GM19193 (cell line): ENCODE data around the gene AIFM1.

Experiments used
- POLR2A ChIP-seq: IDR thresholded peaks from 4 replicates; pipeline ENCODE4 v1.6.1; 2011; ENCODE audit not compliant: insufficient read depth, insufficient read length; ENCODE audit errors: extremely low read depth

Gene AIFM1

DNA sequence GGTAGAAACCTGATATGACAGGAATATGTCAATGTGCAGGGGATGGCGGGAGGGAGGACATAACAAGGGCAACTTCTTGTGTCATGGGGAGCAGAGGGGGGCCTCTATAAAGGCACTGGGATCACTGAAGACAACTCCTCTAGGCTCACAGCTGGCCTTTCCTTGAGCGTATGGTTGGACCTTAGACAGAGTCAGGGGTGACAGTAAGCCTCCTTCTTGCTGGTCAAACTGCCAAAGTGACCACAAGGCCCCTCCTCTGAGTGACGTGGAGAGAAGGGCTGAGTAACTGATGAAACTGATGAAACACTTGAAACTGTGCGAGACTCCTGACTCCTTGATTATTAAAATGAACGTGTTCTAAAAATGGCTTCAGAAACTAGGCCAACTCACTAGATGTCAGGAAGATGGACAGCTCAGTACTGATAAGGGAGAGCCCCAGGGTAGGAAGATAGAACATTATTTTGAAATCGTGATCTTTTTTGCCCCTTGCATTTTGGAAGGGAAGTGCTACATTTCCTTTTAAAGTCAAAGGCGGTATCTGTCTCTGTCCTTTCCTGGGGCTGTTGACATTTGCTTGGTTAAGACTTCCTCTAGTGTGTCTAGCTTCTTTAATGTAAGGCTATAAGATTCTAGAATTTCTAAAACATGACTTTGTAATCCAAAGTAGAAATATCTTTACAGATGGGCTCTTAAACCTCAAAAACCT is 7.7 kb upstream of the AIFM1 start:
- TF ChIP-seq POLR2A, result peak; percentile 42

DNA sequence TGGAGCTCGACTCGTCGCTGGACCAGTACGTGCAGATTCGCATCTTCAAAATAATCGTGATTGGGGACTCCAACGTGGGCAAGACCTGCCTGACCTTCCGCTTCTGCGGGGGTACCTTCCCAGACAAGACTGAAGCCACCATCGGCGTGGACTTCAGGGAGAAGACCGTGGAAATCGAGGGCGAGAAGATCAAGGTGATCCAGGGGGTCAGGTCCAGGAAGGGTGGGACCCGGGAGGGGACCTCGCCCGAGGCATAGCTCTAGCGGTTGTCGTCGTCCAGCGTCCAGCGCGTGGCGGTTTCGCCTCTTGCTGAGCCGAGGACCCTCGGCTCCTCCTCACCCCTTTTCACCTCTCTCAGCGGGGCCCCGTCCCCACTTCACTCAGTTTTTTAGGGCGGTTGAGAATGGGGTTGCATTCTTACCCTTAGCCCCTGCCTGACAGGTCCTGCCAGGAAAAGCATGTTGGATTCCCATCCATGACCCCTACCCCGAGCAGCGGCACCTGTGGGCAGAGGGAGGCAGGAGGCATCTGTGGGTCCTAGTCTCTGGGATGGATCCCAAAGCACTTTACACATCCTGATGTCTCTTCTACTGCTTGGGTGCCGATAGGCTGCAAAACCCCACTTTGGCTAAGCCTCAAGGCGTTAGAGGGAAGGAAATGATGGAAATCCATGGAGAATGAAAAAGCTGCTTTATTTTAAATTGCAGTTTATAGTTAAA is 6.6 kb upstream of the AIFM1 start:
- no peak for TF ChIP-seq POLR2A

DNA sequence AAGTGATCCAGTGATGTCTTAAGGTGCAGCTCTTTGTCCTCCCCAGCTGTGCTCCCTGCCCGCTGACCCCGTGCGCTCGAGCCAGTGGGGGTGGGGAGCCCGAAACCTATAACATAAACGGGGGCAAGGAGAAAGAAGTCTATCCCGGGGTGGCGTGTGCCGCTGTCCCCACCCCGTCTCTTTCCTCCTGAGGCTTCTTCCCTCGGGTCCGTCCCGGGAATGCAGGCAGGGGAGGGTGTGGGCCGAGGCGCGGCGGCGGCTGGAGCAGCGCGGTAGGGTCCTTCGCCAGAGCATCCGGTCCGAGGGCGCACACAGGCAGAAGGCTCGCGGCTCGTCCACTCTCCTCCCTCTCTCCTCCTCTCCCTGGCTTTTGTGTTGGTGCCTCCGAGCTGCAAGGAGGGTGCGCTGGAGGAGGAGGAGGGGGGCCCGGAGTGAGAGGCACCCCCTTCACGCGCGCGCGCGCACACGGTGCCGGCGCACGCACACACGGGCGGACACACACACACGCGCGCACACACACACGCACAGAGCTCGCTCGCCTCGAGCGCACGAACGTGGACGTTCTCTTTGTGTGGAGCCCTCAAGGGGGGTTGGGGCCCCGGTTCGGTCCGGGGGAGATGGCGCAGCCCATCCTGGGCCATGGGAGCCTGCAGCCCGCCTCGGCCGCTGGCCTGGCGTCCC is 5.9 kb upstream of the AIFM1 start, which contains the start of gene RAB33A:
Gene RAB33A, plus strand, starts transcription at position 517 of the 681 bp plus-strand sequence. Its CDS starts 101 bp downstream, at position 618.
- peak; percentile 39 for TF ChIP-seq POLR2A

DNA sequence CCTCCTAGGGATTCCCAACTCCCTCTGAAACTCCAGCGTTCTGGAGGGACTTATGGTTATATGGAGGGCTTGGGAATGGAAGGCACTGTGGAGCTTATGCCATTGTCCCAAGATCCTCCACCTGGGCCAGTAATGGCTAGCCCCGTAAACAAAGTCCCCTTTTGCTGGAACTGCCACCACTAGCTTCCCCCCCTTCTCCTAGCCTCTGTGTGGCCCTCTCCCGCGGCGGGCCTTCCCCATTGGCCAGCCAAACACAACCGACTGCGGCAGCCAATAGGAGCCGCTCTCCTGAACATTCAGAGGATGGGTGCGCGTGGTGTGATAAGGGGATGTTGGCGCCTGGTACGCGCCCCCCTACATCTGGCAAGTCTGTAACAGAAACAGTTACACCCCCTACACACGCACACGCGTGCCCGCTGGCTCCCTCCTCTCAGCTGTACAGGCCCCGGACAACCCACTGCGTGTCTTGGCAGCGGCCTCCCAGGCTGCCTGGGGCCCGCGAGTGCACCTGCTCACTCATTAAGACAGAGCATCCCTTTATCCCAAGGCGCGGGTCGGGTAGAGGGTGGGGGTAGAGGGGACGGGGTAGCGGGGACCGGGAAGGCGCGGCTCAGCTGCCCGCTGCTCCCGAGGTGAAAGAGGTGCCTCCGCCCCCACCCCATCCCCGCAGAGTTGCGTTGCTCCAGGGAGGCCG is 5.3 kb upstream of the AIFM1 start:
- peak; percentile 30 for TF ChIP-seq POLR2A

DNA sequence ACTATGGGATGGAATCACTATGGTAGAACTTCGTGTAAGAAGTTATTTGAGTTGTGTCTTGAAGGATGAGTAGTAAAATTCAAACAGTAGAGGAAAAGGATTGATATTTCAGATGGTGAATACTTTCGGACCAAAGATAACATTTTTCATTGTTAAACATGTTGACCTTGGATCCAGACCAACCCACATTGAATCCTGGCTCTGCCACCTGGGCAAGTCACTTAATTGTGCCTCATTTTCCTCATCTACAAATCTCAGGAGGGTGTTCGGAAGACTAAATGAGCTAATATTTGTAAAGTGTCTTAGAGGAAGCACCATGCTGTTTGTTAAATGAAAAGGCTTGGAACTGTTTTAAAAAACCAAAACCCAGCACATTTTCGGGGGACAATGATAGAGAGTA is 1.4 kb upstream of the AIFM1 start:
- TF ChIP-seq POLR2A, result no peak

DNA sequence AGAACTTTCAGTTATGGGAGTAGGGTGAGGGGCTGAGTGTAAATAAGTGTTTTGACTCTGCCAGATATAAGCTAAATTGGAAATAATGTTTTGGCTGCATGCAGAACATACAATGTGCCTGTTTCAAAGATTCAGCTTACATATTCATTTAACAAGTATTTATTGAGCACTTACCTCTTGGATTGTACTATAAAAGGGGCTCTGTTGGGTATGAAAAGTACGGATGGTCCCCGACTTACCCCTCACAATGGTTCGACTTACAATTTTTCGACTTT is 799 bp upstream of the AIFM1 start:
- no peak for TF ChIP-seq POLR2A

DNA sequence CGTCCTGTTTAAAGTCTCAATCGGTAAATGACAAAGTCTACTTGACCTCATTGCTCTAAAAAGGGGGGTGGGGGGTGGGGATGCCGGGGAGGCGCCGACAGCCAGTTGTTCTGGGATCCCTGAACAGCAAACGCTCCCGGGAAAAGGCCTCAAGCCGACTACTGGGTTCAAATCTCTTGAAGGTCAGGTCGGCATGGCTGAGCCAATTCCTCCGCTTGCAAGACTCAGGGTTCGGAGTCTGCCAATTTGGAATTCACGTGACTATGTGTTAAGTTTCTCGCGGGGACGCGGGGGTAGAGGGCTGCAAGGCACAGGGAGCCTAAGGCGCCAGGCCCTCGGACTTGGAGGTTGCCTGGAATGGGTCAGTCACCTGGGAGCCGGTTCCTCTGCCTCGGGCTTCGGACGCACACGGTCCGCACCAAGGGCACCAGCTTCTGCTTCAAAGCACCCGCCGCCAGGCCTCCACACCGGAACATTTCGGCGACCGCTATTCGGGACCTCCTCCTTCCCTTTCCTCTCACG is 399 bp downstream of the AIFM1 start:
- TF ChIP-seq POLR2A, result no peak

DNA sequence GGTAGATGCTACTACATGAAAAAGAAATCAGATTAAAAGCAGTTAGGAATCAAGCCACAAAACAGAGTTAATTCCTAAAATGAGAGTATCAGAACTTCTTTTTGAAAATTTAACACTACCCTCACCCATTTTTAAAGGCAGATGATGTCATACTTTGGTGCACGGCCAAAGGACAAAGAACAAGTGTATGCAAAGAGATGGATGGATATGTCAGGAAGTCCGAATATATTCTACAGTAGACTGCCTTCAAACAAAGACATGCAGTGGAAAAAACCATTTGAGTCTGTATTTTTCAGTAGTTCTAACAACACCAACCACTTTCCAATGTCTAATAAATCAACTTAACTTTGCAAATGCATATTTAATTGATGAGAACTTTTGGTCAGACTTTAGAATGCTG is 2.2 kb downstream of the AIFM1 start:
- TF ChIP-seq POLR2A, result no peak

DNA sequence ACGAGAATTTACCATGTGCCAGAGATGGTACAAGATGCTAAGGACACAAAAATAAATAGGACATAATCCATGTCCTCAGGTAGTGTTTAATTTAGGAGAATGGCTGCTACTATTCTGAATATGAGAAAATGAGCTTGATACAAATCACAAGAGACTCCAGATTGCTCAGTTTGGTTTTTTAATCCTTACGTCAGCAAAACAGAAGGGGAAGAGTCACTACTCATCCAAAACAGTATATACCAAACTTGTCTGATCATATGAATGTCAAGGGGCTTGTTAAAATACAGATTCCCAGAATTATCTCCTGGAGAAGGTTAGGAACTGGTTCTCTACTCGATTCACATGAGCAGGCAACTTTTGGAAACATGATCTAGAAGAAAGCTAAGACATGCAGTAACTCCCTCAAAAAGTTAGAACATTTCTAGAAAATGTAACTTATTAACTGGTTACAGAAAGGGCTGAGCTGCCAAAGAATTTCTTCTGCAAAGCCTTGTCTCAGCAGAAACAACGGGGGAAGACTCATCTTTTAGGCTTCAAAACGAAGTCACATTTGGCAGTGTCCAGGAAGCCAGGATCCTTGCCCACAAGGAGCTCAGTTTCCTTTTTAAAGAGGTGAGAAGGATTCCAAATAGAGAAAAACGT is 3.4 kb downstream of the AIFM1 start:
- TF ChIP-seq POLR2A, result no peak

DNA sequence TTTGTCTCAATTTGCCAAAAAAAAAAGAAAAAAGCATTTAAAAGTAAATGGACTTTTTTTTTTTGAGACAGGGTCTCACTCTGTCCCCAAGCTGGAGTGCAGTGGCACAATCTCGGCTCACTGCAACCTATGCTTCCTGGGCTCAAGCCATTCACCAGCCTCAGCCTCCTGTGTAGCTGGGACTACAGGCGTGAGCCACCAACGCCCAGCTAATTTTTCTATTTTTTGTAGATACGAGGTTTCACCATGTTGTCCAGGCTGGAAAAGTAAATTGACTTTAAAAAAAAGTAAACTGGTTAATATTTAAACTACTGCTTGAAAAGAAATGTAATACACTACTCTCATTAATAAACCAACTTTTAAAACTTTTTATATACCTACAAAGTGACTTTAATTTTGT is 5.9 kb downstream of the AIFM1 start:
- TF ChIP-seq POLR2A, result no peak

DNA sequence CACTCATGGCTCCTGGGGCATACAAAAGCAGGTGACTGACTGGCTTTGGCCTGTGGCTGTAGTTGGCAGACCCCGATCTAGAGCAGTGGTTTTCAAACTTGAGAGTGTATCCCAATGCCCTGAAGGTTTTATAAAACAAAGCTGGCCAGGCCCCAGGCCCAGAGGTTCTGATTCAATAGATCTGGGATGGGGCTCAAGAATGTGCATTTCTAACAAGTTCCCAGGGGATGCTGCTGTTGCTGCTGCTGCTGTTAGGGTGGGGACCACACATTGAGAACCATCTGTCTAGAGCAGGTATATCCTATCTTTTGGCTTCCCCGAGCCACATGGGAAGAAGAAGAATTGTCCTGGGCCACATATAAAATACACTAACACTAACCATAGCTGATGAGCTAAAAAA is 7.3 kb downstream of the AIFM1 start:
- TF ChIP-seq POLR2A, result no peak

DNA sequence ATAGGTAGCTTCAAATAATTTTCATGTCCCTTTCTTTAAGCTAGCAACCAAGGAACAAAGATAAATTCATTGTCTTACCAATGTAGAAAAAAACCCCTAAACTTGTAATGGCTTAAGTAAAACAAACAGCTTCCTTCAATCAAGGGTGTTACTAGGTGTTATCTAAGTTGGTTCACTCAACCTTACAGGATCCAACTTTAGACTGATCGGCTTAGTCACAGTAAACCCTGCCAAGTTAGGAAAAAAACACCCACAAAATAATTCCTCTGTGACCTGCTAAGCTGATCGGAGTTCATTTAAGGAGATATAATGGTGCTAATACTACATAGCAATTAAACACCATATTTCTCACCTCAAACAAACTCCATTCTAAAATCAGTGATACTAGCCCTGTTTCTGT is 10.1 kb downstream of the AIFM1 start:
- no peak for TF ChIP-seq POLR2A

DNA sequence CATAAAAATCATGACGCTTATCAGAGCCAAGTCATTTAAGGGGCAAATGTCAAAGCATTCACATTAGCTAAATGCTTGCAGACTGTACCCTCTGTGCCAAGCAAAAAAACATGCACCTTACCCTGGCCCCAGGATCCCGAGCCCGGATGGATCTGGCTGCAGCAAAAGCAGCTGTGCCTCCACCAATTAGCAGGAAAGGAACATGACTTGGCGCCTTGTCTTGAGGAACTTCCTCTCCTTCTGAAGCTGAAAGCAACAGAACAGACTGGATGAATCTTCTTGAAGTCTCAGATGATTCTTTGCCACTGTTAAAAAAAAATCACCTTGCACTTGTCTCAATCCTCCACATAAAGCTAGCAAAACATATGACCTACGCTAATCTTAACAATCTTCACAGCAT is 18.0 kb downstream of the AIFM1 start:
- TF ChIP-seq POLR2A, result no peak

DNA sequence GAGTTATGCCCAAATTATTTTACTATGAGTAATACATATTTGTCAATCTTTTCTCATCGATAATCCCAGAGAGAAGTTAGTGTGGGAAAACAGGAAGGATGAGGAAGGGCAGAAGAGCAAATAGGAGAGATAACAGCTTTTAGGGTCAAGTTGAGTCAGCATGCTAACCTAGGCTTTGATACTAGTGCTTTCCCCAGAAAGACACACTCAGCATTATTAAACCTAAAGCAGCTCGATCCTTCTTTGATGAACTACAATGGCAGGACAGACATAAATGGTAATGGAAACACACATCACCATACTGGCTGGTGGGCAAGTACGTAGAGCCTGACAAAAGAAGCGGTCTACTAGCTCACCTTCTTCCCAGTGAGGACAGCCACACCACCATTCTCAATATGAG is 20.5 kb downstream of the AIFM1 start:
- no peak for TF ChIP-seq POLR2A

DNA sequence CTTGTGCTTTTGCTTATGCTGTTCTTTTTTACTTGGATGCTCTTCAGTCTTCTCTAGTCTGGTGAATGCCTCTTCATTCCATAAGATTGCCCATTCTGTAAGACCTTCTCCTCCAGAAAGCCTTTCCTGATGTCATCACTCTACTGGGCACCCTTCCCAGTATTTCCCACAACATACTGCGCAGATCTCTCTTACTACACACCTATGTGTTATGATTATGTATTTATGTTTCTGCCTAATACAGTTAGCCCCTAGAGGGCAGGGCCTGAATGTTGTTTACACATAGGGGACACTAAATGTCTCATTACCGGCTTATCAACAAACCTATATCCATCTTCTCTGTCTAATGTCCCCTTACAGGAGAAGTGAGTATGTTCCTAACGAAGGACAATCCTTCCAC is 21.1 kb downstream of the AIFM1 start:
- no peak for TF ChIP-seq POLR2A
